HG02610 (cell line): ENCODE measurements around the gene PLCB4.
"Not testable (repeated sequence)": the region's sequence is repeated elsewhere in the genome, so short reads cannot be mapped to it uniquely, and the experiment has no call there.

Experiments used
- ATAC-seq: cut with Tn5 transposase; IDR thresholded peaks from one replicate; pipeline ENCODE4 v1.9.1; 2021; ENCODE audit warnings: mild to moderate bottlenecking, moderate library complexity; ENCODE audit not compliant: unreplicated experiment

PLCB4 gene

DNA sequence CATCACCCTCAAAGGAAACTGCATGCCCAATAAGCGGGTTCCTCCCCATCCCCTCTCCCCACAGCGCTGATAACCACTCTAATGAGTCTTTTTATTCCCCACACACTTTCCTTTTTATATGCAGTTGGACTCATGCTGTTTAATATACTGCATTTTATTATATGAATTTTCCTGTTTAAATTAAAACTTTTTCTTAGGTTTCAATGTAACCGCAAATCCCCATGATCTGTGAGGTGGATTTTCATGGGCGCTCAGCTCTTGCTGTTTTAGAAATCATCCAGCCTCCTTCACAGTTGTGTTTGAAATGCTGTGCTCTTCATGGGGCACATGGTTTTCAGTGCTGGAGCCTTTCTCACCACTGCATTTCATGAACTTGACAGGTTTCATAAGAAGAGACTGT lies 280.4 kb downstream of the PLCB4 start:
- no peak for ATAC-seq

DNA sequence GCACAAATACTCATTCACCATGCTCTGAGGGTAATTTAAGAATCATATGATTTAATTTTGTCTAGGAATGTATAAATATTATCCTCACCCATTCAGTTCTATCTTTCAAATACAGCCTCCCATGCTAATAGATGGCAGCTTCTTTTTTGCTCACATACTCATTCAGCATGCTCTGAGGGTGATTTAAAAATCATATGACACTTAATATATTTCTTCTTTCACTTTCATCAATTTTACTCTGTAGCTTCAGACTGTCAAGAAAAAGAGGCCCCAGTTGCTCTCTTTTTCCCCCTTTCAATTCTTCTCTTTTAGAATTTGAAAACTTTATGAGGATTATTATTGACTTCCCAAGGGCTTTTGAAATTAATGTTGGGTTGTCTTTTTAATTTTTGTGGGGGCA lies 283.9 kb downstream of the PLCB4 start:
- no peak for ATAC-seq

DNA sequence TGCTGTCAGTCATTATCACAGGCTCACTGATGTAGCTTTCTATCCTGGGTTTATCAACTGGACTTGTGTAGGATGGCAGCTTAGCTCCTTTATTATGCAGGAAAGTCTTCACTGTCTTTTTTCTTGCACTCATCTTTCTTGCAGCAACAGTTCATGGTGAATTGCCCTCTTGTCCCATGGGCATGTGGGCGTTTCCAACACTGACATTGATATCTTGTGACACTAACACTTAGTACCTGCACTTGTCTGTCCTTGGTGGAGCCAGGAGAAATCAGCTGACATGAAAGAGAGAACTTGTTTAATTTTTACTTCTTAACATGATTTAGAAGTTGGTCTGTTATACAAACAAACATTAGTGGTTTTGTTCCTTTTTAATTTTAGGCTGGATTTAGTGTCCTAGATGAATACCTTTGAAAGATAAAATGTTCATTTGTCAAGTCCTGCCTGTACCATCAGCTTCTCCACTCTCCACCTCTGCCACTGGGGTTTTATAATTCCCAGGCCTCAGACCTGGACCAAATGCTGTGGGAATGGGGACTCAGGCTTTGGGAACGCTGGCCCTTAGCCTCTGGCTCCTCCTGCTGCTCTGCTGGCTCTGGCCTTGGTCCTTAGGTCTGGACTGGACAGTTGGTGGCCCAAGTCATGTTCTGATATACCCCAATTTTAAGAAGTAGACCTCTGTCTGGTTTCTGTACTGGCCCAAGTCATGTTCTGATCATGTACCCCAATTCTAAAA lies 284.5 kb downstream of the PLCB4 start:
- ATAC-seq, result no peak

DNA sequence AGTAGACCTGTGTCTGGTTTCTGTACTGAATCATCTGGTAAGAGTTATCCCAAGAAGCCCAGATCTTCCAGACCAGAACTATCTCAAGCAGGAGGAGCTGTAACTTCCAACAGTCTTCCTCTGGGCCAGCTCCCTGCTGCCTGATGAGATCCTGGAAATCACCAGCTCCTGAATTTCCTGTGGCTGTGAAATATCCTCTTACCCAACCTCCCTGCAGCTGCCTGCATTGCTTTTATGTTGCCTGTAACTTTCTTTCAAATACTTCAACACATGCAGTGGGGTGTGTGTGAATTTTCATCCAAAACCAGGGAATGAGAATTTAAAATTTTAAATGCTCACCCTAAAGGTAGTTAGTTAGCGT lies 285.0 kb downstream of the PLCB4 start:
- ATAC-seq, result no peak

DNA sequence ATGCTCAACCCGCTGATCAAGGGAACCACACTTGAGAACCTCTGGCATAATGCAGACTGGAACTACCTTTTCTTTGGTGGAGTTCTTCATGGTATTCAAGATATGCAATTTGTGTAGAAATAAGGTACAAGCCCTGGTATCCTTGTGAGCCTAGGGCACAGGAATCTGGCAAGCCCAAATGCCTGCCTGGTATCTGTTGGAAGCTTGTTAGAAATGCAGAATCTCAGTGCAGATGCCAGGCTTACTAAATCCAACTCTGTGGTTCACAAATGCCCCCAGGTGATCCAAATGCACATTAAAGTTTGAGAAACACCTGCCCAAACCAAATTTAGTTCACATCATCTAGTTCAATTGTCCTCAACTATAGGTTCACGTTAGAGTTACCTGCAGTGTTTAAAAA lies 285.7 kb downstream of the PLCB4 start:
- ATAC-seq, result no peak

DNA sequence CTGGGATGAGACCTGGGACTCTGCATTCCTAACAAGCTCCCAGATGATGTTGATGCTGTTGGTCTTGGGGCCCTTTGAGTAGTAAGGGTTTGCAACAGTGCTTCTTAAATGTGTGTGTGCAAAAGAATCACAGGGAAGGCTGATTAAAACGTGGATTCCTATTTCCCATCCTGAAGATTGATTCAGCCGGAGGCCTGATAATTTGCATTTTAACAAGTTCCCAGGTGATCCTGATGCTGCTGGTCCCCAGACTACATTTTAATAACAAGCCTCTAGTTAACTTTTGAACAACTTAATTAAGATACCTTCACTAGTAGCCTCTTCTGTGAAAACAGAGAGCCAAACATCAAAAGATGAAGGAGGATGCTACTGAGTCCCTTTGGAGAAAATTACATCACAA lies 289.1 kb downstream of the PLCB4 start:
- ATAC-seq, result no peak

DNA sequence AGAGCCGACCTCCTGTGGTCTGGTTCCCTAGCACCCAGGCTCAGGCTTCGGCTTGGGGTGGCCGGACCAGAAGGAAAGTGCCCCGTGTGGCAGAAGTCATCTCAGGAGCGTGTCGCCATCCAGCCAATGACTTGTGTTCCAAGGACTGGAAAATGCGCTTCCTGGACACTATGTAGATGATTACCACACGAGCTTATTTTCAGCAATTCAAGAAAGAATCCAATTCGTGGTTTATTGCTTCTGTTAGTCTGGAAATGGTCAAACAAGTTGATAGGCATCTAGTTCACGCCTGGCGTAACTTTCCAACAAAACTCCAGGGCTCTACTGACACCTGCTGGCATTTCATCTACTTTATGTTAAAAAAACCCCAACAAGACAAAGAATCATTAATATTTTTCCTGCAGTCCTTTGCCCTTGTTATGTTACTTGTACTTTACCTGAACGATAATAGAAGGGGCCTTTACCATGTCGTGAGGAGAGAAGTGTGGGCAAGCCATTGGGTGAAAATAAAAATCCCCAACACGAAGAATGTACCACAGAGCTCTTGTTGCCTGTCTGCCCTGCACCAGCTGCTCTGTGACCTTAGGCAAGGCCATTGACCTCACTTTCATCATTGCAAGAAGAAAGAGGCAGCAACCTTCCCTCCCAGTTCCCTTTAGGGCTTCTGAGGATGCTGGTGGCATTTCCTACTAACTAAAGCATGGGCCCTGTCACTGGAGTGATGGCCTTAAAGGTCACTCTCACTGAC lies 290.8 kb downstream of the PLCB4 start:
- ATAC-seq, result no peak

DNA sequence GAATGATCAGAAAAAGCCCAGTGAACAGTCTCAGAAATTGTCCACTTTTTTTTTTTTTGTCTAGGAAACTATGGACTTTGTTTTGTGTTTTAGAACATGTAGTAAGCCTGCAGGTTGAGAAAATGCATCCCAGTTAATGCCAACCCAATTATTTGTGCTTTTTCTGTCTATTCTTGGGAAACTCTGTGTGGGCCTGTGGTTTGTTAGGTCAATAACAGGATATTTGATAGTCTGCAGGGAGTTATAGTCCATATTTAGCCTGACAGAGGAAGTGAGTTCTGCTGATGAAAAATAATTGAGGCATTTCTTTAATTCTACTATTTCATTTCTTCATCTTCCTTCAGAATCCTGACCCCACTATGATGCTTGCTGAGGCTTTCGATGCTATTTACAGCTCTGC lies 291.5 kb downstream of the PLCB4 start:
- no peak for ATAC-seq

DNA sequence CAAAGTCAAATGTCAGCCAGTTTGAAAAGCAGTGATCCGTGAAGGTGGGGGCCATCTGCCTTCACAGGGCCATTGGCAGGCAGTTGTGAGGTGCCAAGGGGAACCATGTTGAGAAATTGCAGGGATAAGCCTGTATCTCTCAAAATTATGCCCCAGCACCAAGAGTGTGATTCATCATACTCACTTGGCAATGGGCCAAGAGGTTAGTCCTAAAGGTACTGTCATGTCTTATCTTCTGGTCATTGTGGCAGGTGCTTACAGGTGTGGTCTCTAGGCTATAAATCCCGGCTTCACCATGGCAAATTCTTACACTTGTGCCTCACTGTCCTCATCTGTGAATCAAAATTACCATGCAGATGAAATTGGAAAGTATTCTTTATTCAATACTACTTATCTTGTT lies 294.8 kb downstream of the PLCB4 start:
- ATAC-seq, result no peak

DNA sequence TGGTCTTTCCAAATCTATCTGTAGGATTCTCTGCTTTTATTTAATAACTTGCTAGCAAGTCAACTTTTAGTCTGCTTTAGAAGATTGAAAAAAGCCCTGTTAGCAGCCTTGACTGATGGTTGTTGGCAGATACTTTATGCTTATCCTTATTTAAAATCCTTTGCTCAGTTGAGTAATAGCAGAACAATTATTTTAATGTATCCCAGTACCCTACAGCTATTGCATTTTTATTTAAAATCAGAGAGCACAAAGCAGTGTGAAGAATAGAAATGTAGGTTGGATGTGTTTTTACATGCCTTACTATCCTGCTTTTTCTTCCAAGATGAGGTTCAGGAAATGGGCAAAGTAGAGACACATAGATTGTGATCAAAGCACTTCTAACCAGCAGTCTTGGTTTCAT lies 298.4 kb downstream of the PLCB4 start:
- ATAC-seq, result no peak

DNA sequence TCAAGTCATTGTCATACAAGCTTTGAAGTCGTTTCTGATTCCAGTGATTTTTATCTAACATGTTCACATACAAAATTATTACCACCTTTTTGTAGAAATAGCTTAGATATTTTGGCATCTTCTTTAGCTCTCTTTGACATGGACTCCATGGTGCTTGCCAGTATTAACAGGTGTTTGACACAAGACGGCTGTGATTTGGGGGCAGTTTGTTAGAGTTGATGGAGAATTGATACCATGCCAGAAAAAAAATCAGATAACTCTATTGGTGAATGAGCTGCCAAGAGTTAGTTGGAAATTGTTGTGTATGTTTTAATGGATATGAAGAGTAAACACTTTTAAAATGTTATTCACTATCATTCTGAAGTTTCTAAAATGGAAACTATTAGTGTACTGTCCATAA lies 298.9 kb downstream of the PLCB4 start:
- no peak for ATAC-seq

DNA sequence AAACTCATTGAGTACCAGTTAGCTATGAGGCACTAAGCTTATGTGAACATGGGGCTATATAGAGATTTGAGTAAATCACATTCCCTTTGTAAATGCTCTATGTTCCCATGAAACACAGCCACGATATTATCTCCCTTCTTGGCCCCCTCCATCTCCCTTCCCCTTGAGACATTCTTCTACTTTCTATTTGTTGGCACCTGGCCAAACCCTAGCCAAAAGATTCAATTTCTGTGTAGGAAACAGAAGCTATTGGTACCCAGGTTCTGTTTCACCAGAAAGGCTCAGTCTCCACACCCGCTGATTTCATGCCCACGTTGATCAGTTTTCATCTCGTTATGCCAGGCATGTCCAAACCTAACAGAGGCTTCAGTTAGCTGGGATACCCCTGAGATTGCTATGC lies 300.0 kb downstream of the PLCB4 start:
- ATAC-seq, result no peak

DNA sequence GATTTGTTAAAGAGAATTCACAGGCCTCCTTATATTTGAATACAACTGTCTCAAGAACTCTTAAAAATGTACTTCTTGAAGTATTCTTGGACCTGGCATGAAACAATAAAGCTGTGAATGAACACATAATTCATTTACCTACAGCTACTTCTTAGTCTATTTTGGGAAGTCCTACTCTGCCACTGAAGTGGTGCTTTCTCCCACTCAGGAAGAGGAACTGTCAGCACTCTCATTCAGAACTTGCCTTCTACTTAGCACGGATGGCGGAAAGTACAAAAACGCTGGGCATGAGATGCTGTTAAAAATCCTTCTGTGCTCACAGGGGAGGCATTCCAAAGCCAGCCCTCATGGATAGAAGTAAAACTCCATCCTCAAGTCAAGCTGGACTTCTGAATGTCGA lies 300.7 kb downstream of the PLCB4 start:
- ATAC-seq, result no peak

DNA sequence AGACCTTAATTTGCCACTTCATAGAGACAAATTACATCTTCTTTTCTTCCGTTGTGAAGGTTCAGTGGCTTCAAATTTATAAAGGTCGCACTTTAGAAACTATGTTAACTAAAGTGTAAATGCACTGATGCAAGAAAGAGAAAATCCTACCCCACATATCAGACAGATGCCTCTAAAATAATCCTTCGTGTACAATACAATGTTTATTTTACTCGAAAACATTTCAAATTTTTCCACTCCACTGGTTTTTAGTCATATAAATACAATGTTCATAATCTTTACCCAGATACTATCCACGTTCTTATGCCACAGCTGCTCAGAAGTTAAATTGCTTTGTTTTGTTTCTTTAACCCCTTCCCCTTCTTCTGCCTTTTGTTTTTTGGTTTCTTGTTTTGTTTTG lies 305.2 kb downstream of the PLCB4 start:
- no peak for ATAC-seq

DNA sequence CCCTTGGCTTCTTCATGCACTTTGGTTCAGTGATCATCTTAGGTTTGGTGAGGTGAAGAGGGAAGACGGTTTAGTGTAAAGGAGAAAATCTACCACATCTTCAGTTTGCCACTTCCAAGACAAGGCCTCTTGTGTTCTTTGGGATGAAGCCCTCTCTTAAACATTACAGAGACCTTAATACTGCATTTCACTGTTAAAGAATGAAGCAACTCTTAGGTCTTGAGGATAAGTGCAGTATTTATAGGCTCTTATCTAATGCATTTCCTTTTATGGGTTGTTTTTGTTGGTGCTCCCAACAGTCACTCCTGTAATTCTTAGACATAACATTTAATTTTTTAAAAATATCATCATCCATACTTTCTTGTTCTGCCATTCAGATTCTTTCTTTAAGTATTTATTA lies 305.6 kb downstream of the PLCB4 start:
- no peak for ATAC-seq

DNA sequence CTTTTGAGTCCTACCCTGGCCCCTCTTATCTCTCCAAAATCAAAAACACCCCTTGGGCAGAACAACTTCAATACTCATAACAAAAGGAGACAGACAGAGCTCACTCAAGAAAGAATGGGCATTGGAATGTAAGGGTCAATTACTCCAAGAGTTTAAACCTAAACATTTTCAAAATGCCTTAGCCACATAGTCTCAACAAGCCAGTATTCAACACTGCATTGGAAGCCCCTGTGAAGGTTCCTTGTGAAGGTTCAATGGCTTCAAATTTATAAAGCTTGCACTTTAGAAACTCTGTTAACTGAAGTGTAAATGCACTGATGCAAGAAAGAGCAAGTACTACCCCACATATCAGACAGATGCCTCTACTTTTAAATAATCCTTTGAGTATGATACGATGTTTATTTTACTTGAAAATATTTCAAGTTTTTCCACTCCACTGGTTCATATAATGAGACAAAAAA lies 306.4 kb downstream of the PLCB4 start:
- no peak for ATAC-seq

DNA sequence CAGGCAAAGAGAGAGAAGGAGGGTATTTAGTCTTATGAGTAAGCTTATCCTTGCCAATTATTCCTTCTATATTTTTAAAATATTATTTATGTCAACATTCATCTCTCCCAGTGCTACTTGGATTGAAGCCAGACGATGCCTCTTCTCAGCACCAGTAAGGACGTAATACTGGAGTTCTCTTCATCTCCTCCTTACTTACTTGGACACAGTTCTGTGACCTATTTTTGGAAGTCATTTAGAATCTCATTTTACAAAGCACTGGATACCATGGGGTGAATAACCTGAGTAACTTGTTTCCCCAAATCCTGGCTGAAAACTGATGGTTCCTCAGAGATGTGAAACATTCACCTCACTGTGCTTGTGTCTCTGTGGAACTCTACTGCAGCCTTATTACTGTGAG lies 308.1 kb downstream of the PLCB4 start:
- ATAC-seq, result no peak

DNA sequence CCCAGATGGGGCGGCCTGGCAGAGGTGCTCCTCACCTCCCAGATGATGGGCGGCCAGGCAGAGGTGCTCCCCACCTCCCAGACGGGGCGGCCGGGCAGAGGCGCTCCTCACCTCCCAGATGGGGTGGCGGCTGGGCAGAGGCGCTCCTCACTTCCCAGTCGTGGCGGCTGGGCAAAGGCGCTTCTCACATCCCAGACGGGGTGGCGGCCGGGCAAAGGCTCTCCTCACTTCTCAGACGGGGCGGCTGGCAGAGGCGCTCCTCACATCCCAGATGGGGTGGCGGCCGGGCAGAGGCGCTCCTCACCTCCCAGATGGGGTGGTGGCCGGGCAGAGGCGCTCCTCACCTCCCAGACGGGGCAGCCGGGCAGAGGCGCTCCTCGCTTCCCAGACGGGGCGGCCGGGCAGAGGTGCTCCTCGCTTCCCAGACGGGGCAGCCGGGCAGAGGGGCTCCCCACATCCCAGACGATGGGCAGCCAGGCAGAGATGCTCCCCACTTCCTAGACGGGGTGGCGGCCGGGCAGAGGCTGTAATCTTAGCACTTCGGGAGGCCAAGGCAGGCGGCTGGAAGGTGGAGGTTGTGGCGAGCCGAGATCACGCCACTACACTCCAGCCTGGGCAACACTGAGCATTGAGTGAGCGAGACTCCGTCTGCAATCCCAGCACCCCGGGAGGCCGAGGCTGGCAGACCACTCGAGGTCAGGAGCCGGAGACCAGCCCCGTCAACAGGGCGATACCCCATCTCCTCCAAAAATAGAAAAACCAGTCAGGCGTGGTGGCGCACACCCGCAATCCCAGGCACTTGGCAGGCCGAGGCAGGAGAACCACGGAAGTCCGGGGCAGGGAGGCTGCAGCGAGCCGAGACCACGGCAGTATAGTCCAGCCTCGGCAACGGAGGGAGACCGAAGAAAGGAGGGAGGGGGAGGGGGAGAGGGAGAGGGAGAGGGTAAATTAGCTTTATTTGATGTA lies 316.7 kb downstream of the PLCB4 start:
- ATAC-seq, result not testable (repeated sequence)

DNA sequence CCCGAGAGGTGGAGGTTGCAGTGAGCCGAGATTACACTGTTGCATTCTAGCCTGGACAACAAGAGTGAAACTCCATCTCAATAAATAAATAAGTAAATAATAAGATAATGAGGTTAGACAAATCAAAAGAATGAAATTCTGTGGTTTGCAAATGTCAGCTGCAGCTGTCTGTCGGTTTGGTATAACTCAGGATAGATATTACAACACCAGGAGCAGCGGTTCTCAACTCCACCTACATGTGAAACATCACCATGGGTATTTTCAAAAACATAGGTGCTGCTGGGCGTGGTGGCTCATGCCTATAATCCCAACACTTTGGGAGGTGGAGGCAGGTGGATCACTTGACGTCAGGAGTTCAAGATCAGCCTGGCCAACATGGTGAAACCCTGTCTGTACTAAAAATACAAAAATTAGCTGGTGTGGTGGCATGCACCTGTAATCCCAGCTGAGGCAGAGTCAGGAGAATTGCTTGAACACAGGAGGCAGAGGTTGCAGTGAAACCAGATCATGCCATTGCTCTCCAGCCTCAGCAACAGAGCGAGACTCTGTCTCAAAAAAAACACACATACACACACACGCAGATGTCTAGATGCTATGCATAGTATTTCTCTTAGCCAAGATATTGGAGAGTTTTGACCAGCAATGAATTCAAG lies 319.4 kb downstream of the PLCB4 start:
- ATAC-seq, result no peak

DNA sequence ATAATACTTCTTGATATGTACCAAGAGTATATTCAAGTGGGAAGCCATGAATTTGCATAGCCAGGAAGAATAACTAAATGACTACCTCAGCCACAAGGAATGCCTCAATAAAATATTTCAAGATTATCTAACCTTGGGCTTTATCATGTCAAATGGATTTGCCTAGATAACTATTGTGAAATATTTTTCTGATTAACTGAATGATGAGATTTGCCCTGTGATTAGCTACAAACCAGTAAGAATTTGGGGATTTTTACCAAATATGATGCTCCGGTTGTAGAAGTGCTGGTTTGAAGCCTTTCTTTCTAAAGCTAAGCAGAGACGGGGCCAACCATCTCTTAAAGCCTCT lies 319.9 kb downstream of the PLCB4 start:
- no peak for ATAC-seq

DNA sequence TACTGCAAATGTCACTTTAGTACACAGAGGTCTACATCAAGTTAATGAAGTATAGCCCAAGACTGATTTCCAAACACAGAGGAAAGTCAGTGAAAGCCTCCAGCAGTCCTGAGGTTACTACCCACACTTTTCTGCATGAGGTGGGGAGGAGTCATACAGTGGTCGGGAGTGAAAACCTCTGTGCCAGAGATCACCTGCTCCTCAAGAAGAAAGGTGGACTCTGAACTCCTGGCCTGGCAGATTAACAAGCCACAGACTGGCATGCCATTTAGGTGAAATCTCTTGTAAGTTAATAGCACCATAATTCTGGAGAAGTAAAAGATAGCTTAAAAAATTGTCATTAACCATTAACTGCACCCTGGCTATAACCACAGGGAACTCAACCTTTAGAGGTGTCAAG lies 320.5 kb downstream of the PLCB4 start:
- no peak for ATAC-seq
